ENCODE results near the gene MISP. TPM values are rescaled to one million over a fixed set of nuclear protein-coding genes. Genes with fewer than 3 reads are reported as not detected.

The MISP gene
- polyA plus RNA-seq, 2 of the 4 experiments (the other 2 are of a cell fraction): 46.5 to 62.7 TPM

- Histone ChIP-seq H3K4me3 (no peak overlapping the region), H3K4me2 (no peak overlapping the region), H3K9me3 (no peaks in the 10 kb centered on the region), H3K4me1 (no peaks in the 10 kb centered on the region), H3K27ac (no peak overlapping the region)
- CTCF ChIA-PET: no interaction called here
- ATAC-seq (no peak), DNase-seq (ENCODE audit: low read depth in 1 of 2, low spot score in 1 of 2) (no peak), FAIRE-seq (no peak)
- POLR2A ChIA-PET: no interaction called here
- TF ChIP-seq CEBPB (IDR thresholded peaks at IDR 0.05): no peak
- TF ChIP-seq ZFP36 (IDR thresholded peaks at IDR 0.05; ENCODE audit: borderline replicate concordance, partially characterized antibody): no peak
- TF ChIP-seq TFCP2L1 (CRISPR knock-in tag; IDR thresholded peaks at IDR 0.05): no peak
- 89% methylated on average over 20 of the region's 20 CpGs for WGBS (ENCODE audit: missing lambda C conversion rate)
Observed at GRCh38 chr19:811506-812048, 60.7 kb downstream of the MISP start.

DNA sequence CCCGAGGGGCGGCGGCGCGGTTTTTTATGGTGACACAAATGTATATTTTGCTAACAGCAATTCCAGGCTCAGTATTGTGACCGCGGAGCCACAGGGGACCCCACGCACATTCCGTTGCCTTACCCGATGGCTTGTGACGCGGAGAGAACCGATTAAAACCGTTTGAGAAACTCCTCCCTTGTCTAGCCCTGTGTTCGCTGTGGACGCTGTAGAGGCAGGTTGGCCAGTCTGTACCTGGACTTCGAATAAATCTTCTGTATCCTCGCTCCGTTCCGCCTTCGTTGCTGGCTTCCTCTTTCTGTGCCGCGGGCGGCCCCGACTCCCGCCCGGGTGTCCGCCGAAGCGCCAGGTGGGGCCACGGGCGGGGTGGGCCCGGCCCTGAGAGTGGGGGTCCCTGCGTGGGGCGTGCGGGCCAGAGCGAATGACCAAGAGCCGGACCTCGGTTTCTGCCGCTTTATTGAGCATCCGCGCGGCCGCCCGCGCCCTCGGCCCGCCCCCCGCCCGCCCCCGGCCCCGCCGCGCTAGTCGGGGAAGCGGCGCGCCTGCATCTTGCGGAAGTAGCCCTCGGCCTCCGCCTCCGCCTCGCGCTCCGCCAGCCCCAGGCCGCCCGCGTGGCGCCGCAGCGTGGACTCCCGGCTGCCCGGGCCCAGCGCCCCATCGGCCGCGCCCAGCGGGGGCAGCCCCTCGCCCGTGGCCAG lies 61.3 kb downstream of the MISP start:
- Histone ChIP-seq H3K9me3 (no peaks in the 10 kb centered on the region), H3K4me3 (no peak overlapping the region), H3K4me2 (no peak overlapping the region), H3K4me1 (no peaks in the 10 kb centered on the region), H3K27ac (no peak overlapping the region)
- POLR2A ChIA-PET: no interaction called here
- DNase-seq (ENCODE audit: low read depth in 1 of 2, low spot score in 1 of 2) (no peak), FAIRE-seq (no peak), ATAC-seq (no peak)
- 95% methylated on average over 32 of the region's 80 CpGs for WGBS (ENCODE audit: missing lambda C conversion rate)
- CTCF ChIA-PET: no interaction called here
- TF ChIP-seq BHLHE40 (IDR thresholded peaks at IDR 0.05; ENCODE audit: low read depth, low read length): no peak
- TF ChIP-seq, protein P1, sequence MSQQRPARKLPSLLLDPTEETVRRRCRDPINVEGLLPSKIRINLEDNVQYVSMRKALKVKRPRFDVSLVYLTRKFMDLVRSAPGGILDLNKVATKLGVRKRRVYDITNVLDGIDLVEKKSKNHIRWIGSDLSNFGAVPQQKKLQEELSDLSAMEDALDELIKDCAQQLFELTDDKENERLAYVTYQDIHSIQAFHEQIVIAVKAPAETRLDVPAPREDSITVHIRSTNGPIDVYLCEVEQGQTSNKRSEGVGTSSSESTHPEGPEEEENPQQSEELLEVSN (IDR thresholded peaks at IDR 0.05; ENCODE audit: borderline replicate concordance, low read depth): no peak
- no peak for TF ChIP-seq RAD21 (conservative IDR thresholded peaks at IDR 0.05 in 1 of 2, IDR thresholded peaks at IDR 0.05 in 1 of 2)
- TF ChIP-seq ZNF302 (CRISPR knock-in tag; IDR thresholded peaks at IDR 0.05): no peak
- TF ChIP-seq CHD4 (IDR thresholded peaks at IDR 0.05; ENCODE audit: borderline replicate concordance): no peak
- TF ChIP-seq ZC3H11A (IDR thresholded peaks at IDR 0.05): no peak
- TF ChIP-seq HOXB5 (CRISPR knock-in tag; IDR thresholded peaks at IDR 0.05): no peak
- TF ChIP-seq RARB (CRISPR knock-in tag; IDR thresholded peaks at IDR 0.05): no peak
- TF ChIP-seq FOXS1 (CRISPR knock-in tag; IDR thresholded peaks at IDR 0.05): no peak
- TF ChIP-seq POLR2A (IDR thresholded peaks at IDR 0.05; ENCODE audit: low read length): no peak
- no peak for TF ChIP-seq FOSL2 (IDR thresholded peaks at IDR 0.05)
- no peak for TF ChIP-seq FOSL2 (CRISPR knock-in tag; IDR thresholded peaks at IDR 0.05)
- TF ChIP-seq CEBPB (IDR thresholded peaks at IDR 0.05): no peak
- TF ChIP-seq FOSB (CRISPR knock-in tag; IDR thresholded peaks at IDR 0.05): no peak
- no peak for TF ChIP-seq TFCP2L1 (CRISPR knock-in tag; IDR thresholded peaks at IDR 0.05)
- TF ChIP-seq EHF (CRISPR knock-in tag; IDR thresholded peaks at IDR 0.05): no peak

DNA sequence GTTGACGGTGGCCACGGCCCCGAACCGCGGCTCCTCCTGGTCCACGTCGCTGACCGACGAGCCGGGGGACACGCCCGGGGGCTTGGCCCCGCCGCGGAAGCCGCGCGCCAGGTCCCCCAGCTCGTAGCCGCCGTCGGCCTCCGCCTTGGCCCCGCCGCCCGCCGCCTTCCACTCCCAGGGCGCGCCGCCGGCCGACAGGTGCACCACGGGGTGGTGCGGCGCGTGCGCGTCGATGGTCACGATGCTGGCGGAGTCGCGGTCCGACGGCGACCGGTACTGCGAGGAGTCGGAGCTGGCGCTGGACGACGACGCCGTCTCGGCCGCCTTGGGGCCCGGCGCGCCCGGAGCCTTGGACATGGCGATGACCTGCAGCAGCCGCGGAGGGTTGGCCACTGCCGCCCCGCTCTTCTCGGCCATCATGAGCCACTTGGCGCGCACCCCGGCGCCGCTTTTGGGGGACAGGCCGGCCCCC lies 61.9 kb downstream of the MISP start:
- POLR2A ChIA-PET: no interaction called here
- FAIRE-seq: no peak
- ATAC-seq: no peak
- H3K4me1 ChIP-seq: no peaks in the 10 kb centered on the region
- no peak overlapping the region for H3K4me2 ChIP-seq
- WGBS (ENCODE audit: missing lambda C conversion rate): 93% methylated on average over 37 of the region's 72 CpGs
- H3K4me3 ChIP-seq: no peak overlapping the region
- DNase-seq (ENCODE audit: low read depth in 1 of 2, low spot score in 1 of 2): no peak
- TF ChIP-seq POLR2AphosphoS2 (conservative IDR thresholded peaks at IDR 0.05; ENCODE audit: low read length) (0 out of 2 replicates have a peak, but pooled peaks have one; percentile 1), FOSL2 (IDR thresholded peaks at IDR 0.05) (no peak), FOSL2 (CRISPR knock-in tag; IDR thresholded peaks at IDR 0.05) (no peak), CTCF (IDR thresholded peaks at IDR 0.05) (no peak), RNF2 (IDR thresholded peaks at IDR 0.05; ENCODE audit: borderline replicate concordance, low read depth) (no peak)
- TF ChIP-seq, protein P1 (IDR thresholded peaks at IDR 0.05; ENCODE audit: borderline replicate concordance, low read depth): no peak
- TF ChIP-seq, protein P2, sequence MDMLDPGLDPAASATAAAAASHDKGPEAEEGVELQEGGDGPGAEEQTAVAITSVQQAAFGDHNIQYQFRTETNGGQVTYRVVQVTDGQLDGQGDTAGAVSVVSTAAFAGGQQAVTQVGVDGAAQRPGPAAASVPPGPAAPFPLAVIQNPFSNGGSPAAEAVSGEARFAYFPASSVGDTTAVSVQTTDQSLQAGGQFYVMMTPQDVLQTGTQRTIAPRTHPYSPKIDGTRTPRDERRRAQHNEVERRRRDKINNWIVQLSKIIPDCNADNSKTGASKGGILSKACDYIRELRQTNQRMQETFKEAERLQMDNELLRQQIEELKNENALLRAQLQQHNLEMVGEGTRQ (IDR thresholded peaks at IDR 0.05): no peak
- no peaks in the 10 kb centered on the region for H3K9me3 ChIP-seq
- H3K27ac ChIP-seq: no peak overlapping the region
- CTCF ChIA-PET: no interaction called here
